DOHH2 (cell line): Measurements from ENCODE around the gene MICAL2.

Experiments used
- CTCF ChIP-seq: fragments of 200-600 bp; sonication (generic); IDR thresholded peaks from one replicate; pipeline ENCODE4 v1.5.1; 2014; ENCODE audit warnings: antibody characterized with exemption, mild to moderate bottlenecking, low read depth, low read length; ENCODE audit not compliant: poor library complexity, severe bottlenecking
- EZH2phosphoT487 ChIP-seq: fragments of 200-600 bp; sonication (generic); IDR thresholded peaks from 2 replicates; pipeline ENCODE4 v1.6.1; 2017; ENCODE audit warnings: borderline replicate concordance, mild to moderate bottlenecking, antibody characterized with exemption, low read length, moderate library complexity, mixed read lengths

GRCh38 chr11:12303421-12304149 lies 193.2 kb downstream of the MICAL2 start:
- TF ChIP-seq CTCF (no peak), EZH2phosphoT487 (no peak)
